WTC11 (cell line): Measurements from ENCODE around the gene ECM1. TPM values are rescaled to one million over a fixed set of nuclear protein-coding genes. Genes with fewer than 3 reads are reported as not detected.

Experiments used
- ATAC-seq: fragments of 200-7000 bp; cut with Tn5 transposase; 2 replicates; pipeline ENCODE4 v1.10.0; 2021; ENCODE audit warnings: mild to moderate bottlenecking, moderate library complexity
- CTCF ChIA-PET: fragments of 300-600 bp; sonication (Branson Sonifier 250); formaldehyde crosslinking; loops from one replicate; lab custom pipeline; 2021; ENCODE audit warnings: antibody characterized with exemption; lab: Charles Lee
- POLR2A ChIA-PET: fragments of 350-600 bp; sonication (Branson Sonifier 250); formaldehyde crosslinking; loops from one replicate; lab custom pipeline; 2021; ENCODE audit warnings: antibody characterized with exemption; lab: Charles Lee
- DNase-seq: peaks from one replicate; pipeline ENCODE4 v3.0.0; 2021; ENCODE audit warnings: low spot score
- H3K27ac Mint-ChIP-seq: 2 replicates; pipeline ENCODE4 v1.8.0; 2021; ENCODE audit warnings: mixed read lengths
- H3K27me3 Mint-ChIP-seq: 2 replicates; pipeline ENCODE4 v1.8.0; 2021; ENCODE audit warnings: low read depth, mild to moderate bottlenecking, moderate library complexity, mixed read lengths
- H3K36me3 Mint-ChIP-seq: 2 replicates; pipeline ENCODE4 v1.8.0; 2021; ENCODE audit warnings: mixed read lengths
- H3K4me1 Mint-ChIP-seq: 2 replicates; pipeline ENCODE4 v1.8.0; 2022; ENCODE audit warnings: mixed read lengths
- H3K4me3 Mint-ChIP-seq: 2 replicates; pipeline ENCODE4 v1.8.0; 2021; ENCODE audit warnings: mild to moderate bottlenecking, moderate library complexity, mixed read lengths
- H3K9me3 Mint-ChIP-seq: 2 replicates; pipeline ENCODE4 v1.8.0; 2021; ENCODE audit warnings: mixed read lengths
- ARID4B ChIP-seq: sonication (generic); formaldehyde crosslinking; IDR thresholded peaks from 2 replicates; pipeline ENCODE4 v1.8.0; 2023; ENCODE audit warnings: missing genetic modification reagents, mild to moderate bottlenecking, borderline replicate concordance
- ATF1 ChIP-seq: sonication (generic); formaldehyde crosslinking; IDR thresholded peaks from 2 replicates; pipeline ENCODE4 v1.8.1; 2023; ENCODE audit warnings: mild to moderate bottlenecking, moderate library complexity, missing genetic modification reagents
- CREM ChIP-seq: sonication (generic); formaldehyde crosslinking; IDR thresholded peaks from 2 replicates; pipeline ENCODE4 v1.8.1; 2022; ENCODE audit warnings: mild to moderate bottlenecking, missing genetic modification reagents, moderate library complexity
- EMX1 ChIP-seq: fragments of 250-450 bp; sonication (Bioruptor Pico); IDR thresholded peaks from 2 replicates; pipeline ENCODE4 v1.8.0; 2021; ENCODE audit warnings: mild to moderate bottlenecking
- GABPB1 ChIP-seq: sonication (generic); formaldehyde crosslinking; IDR thresholded peaks from 2 replicates; pipeline ENCODE4 v1.8.1; 2023; ENCODE audit warnings: mild to moderate bottlenecking, missing genetic modification reagents
- GTF2I ChIP-seq: fragments of 250-450 bp; sonication (Bioruptor Pico); conservative IDR thresholded peaks from 2 replicates; pipeline ENCODE4 v1.4.0; 2021; ENCODE audit warnings: mild to moderate bottlenecking
- IRF2 ChIP-seq: sonication (generic); formaldehyde crosslinking; IDR thresholded peaks from 2 replicates; pipeline ENCODE4 v1.8.0; 2022; ENCODE audit warnings: low read depth, missing genetic modification reagents, borderline replicate concordance
- KAT7 ChIP-seq: sonication (generic); formaldehyde crosslinking; IDR thresholded peaks from 2 replicates; pipeline ENCODE4 v1.8.1; 2023; ENCODE audit warnings: missing genetic modification reagents, mild to moderate bottlenecking, borderline replicate concordance
- MXD4 ChIP-seq: fragments of 250-450 bp; sonication (Bioruptor Pico); IDR thresholded peaks from 2 replicates; pipeline ENCODE4 v1.8.0; 2021; ENCODE audit warnings: mild to moderate bottlenecking, moderate library complexity, borderline replicate concordance
- MYBL2 ChIP-seq: sonication (generic); formaldehyde crosslinking; IDR thresholded peaks from 2 replicates; pipeline ENCODE4 v1.8.1; 2023; ENCODE audit warnings: mild to moderate bottlenecking, moderate library complexity, missing genetic modification reagents
- NFE2L1 ChIP-seq: sonication (generic); formaldehyde crosslinking; IDR thresholded peaks from 2 replicates; pipeline ENCODE4 v1.8.1; 2023; ENCODE audit warnings: missing genetic modification reagents
- NR3C1 ChIP-seq: sonication (generic); formaldehyde crosslinking; conservative IDR thresholded peaks from 2 replicates; pipeline ENCODE4 v1.8.1; 2023; ENCODE audit warnings: low read depth, mild to moderate bottlenecking, missing genetic modification reagents
- PRRX2 ChIP-seq: fragments of 250-450 bp; sonication (Bioruptor Pico); IDR thresholded peaks from 2 replicates; pipeline ENCODE4 v1.8.0; 2021; ENCODE audit warnings: mild to moderate bottlenecking
- SP1 ChIP-seq: sonication (generic); formaldehyde crosslinking; conservative IDR thresholded peaks from 2 replicates; pipeline ENCODE4 v1.8.1; 2022; ENCODE audit warnings: missing genetic modification reagents
- TCF7 ChIP-seq: sonication (generic); formaldehyde crosslinking; IDR thresholded peaks from 2 replicates; pipeline ENCODE4 v1.8.0; 2022; ENCODE audit warnings: mild to moderate bottlenecking, low read depth, missing genetic modification reagents, moderate library complexity
- TEAD1 ChIP-seq: sonication (generic); formaldehyde crosslinking; IDR thresholded peaks from 2 replicates; pipeline ENCODE4 v1.8.0; 2022; ENCODE audit warnings: mild to moderate bottlenecking, missing genetic modification reagents
- USF2 ChIP-seq: sonication (generic); formaldehyde crosslinking; IDR thresholded peaks from 2 replicates; pipeline ENCODE4 v1.8.1; 2023; ENCODE audit warnings: mild to moderate bottlenecking, missing genetic modification reagents, moderate library complexity
- ZBTB21 ChIP-seq: sonication (generic); formaldehyde crosslinking; IDR thresholded peaks from 2 replicates; pipeline ENCODE4 v1.8.1; 2023; ENCODE audit warnings: mild to moderate bottlenecking, missing genetic modification reagents, borderline replicate concordance
- ZNF138 ChIP-seq: sonication (generic); formaldehyde crosslinking; conservative IDR thresholded peaks from 2 replicates; pipeline ENCODE4 v1.8.1; 2022; ENCODE audit warnings: mild to moderate bottlenecking, moderate library complexity, missing genetic modification reagents
- ZNF263 ChIP-seq: sonication (generic); formaldehyde crosslinking; IDR thresholded peaks from 2 replicates; pipeline ENCODE4 v1.8.1; 2022; ENCODE audit warnings: low read depth, mild to moderate bottlenecking, moderate library complexity, missing genetic modification reagents
- ZNF317 ChIP-seq: sonication (generic); formaldehyde crosslinking; IDR thresholded peaks from 2 replicates; pipeline ENCODE4 v1.8.1; 2023; ENCODE audit warnings: low read depth, mild to moderate bottlenecking, moderate library complexity, missing genetic modification reagents, borderline replicate concordance
- ZNF416 ChIP-seq: fragments of 250-450 bp; sonication (Bioruptor Pico); IDR thresholded peaks from 2 replicates; pipeline ENCODE4 v1.9.0; 2021; ENCODE audit warnings: mild to moderate bottlenecking, inconsistent platforms
- ZNF671 ChIP-seq: fragments of 250-450 bp; sonication (Bioruptor Pico); IDR thresholded peaks from 2 replicates; pipeline ENCODE4 v1.8.0; 2021; ENCODE audit warnings: mild to moderate bottlenecking
- total RNA-seq: library from RNA; stranded (reverse); gene quantifications from 3 replicates; pipeline ENCODE4 v1.2.3, GENCODE V29; 2021
- TF ChIP-seq, protein P1 (sequence below): sonication (generic); formaldehyde crosslinking; IDR thresholded peaks from 2 replicates; pipeline ENCODE4 v1.8.1; 2022; ENCODE audit warnings: missing genetic modification reagents, borderline replicate concordance
- TF ChIP-seq, protein P2 (sequence below): sonication (generic); formaldehyde crosslinking; IDR thresholded peaks from 2 replicates; pipeline ENCODE4 v1.8.1; 2023; ENCODE audit warnings: mild to moderate bottlenecking, missing genetic modification reagents
- TF ChIP-seq, protein P3 (sequence below): sonication (generic); formaldehyde crosslinking; IDR thresholded peaks from 2 replicates; pipeline ENCODE4 v1.8.0; 2022; ENCODE audit warnings: mild to moderate bottlenecking, missing genetic modification reagents

The ECM1 gene
- total RNA-seq, 1 experiment from 2014 or later, result 1.6 TPM

DNA sequence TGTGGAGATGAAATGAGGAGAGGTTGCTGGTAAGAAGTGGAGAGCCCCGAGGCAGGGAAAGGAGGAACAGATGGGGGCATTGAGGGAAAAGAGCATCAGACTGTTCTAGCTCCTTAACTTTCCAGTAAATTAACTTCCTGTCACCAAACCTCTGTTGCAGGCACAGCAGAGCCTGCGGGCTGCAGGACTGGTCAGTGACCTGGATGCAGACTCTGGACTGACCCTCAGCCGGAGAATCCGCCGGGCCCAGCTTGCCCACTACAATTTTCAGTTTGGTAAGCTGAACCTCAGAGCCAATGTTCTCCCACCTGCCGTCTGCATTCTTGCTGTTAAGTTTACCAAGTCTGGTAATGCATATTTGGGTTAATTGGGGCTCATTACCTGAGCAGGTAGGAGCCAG, 2.5 kb upstream of the ECM1 start:
- ChIA-PET POLR2A (no interaction called here), CTCF (no interaction called here)
- DNase-seq, result no peak
- Mint-ChIP-seq H3K27me3 (no peaks in the 10 kb centered on the region), H3K36me3 (peaks cover 47% of the 10 kb centered on the region), H3K4me1 (no peaks in the 10 kb centered on the region), H3K9me3 (no peaks in the 10 kb centered on the region), H3K4me3 (no peak overlapping the region), H3K27ac (no peak overlapping the region)
- ATAC-seq, result no peak
- TF ChIP-seq, protein P1, sequence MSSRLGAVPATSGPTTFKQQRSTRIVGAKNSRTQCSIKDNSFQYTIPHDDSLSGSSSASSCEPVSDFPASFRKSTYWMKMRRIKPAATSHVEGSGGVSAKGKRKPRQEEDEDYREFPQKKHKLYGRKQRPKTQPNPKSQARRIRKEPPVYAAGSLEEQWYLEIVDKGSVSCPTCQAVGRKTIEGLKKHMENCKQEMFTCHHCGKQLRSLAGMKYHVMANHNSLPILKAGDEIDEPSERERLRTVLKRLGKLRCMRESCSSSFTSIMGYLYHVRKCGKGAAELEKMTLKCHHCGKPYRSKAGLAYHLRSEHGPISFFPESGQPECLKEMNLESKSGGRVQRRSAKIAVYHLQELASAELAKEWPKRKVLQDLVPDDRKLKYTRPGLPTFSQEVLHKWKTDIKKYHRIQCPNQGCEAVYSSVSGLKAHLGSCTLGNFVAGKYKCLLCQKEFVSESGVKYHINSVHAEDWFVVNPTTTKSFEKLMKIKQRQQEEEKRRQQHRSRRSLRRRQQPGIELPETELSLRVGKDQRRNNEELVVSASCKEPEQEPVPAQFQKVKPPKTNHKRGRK (CRISPR knock-in tag), result no peak
- TF ChIP-seq, protein P2, sequence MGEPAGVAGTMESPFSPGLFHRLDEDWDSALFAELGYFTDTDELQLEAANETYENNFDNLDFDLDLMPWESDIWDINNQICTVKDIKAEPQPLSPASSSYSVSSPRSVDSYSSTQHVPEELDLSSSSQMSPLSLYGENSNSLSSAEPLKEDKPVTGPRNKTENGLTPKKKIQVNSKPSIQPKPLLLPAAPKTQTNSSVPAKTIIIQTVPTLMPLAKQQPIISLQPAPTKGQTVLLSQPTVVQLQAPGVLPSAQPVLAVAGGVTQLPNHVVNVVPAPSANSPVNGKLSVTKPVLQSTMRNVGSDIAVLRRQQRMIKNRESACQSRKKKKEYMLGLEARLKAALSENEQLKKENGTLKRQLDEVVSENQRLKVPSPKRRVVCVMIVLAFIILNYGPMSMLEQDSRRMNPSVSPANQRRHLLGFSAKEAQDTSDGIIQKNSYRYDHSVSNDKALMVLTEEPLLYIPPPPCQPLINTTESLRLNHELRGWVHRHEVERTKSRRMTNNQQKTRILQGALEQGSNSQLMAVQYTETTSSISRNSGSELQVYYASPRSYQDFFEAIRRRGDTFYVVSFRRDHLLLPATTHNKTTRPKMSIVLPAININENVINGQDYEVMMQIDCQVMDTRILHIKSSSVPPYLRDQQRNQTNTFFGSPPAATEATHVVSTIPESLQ (CRISPR knock-in tag), result no peak
- TF ChIP-seq NR3C1 (CRISPR knock-in tag) (no peak), PRRX2 (CRISPR knock-in tag) (no peak), MYBL2 (CRISPR knock-in tag) (no peak), NFE2L1 (no peak), EMX1 (CRISPR knock-in tag) (no peak), MXD4 (no peak), ZNF263 (CRISPR knock-in tag) (no peak), TCF7 (CRISPR knock-in tag) (no peak), SP1 (no peak), ZNF138 (CRISPR knock-in tag) (no peak), ATF1 (CRISPR knock-in tag) (no peak), GTF2I (no peak), TEAD1 (CRISPR knock-in tag) (no peak), IRF2 (no peak), ZNF317 (CRISPR knock-in tag) (no peak), CREM (CRISPR knock-in tag) (no peak), ZBTB21 (CRISPR knock-in tag) (no peak)

DNA sequence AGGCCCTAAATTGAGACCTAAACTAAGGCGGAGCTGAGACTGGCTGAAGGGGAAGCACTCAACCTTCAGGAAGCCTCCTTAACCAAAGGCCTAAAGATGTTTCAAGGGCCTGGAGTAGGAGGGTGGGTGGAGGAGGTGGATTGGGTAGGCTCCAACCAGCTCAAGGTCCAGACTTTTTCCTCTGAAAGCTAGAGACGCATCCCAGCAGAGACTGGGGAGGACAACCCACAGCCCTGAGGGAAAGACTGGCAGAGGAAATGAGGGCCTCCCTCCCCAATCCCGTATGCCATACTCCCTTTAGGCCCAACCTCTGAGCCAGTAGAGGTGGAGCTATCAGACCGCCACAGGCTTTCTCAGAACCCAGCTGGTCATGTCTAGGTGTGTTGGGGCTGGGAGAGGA, 1.1 kb downstream of the ECM1 start:
- POLR2A ChIA-PET, result interaction anchor here (1.6 kb wide), 1 partner anchor 47 kb away, joined by 3 read pairs; no protein-coding TSS in a partner anchor
- H3K27ac Mint-ChIP-seq, result no peak overlapping the region
- TF ChIP-seq USF2 (CRISPR knock-in tag) (no peak), KAT7 (no peak), ZNF671 (CRISPR knock-in tag) (no peak)
- TF ChIP-seq, all 79 proteins: peak for 0
- CTCF ChIA-PET, result no interaction called here
- no peak overlapping the region for H3K4me3 Mint-ChIP-seq
- DNase-seq, result no peak
- peaks cover 34% of the 10 kb centered on the region for H3K36me3 Mint-ChIP-seq
- no peaks in the 10 kb centered on the region for H3K4me1 Mint-ChIP-seq
- ATAC-seq, result no peak
- no peaks in the 10 kb centered on the region; the same call in 1 of the 2 replicates for H3K27me3 Mint-ChIP-seq
- no peaks in the 10 kb centered on the region for H3K9me3 Mint-ChIP-seq

- no peaks in the 10 kb centered on the region; the same call in 1 of the 2 replicates for H3K27me3 Mint-ChIP-seq
- no peak overlapping the region for H3K4me3 Mint-ChIP-seq
- ChIA-PET POLR2A (no interaction called here), CTCF (interaction anchor here (0.7 to 0.9 kb wide), 2 partner anchors 21 to 26 kb away, joined by 4 read pairs; no protein-coding TSS in a partner anchor)
- H3K27ac Mint-ChIP-seq, result no peak overlapping the region
- DNase-seq, result no peak
- H3K9me3 Mint-ChIP-seq, result no peaks in the 10 kb centered on the region
- ATAC-seq, result no peak
- H3K36me3 Mint-ChIP-seq, result peaks cover 12% of the 10 kb centered on the region
- H3K4me1 Mint-ChIP-seq, result peaks cover 4% of the 10 kb centered on the region
- TF ChIP-seq ARID4B (no peak), GABPB1 (CRISPR knock-in tag) (no peak), ZNF416 (CRISPR knock-in tag) (no peak)
- TF ChIP-seq, protein P3, sequence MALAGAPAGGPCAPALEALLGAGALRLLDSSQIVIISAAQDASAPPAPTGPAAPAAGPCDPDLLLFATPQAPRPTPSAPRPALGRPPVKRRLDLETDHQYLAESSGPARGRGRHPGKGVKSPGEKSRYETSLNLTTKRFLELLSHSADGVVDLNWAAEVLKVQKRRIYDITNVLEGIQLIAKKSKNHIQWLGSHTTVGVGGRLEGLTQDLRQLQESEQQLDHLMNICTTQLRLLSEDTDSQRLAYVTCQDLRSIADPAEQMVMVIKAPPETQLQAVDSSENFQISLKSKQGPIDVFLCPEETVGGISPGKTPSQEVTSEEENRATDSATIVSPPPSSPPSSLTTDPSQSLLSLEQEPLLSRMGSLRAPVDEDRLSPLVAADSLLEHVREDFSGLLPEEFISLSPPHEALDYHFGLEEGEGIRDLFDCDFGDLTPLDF (CRISPR knock-in tag), result no peak
These were observed 3.6 kb downstream of the ECM1 start for GRCh38 chr1:150511551-150511950.
